HEK293T (cell line): Measurements from ENCODE around the gene SLC39A13.

Source experiments
- CTCF ChIA-PET: fragments of 350-600 bp; formaldehyde crosslinking; extraction: SDS; loops from one replicate; lab custom pipeline; 2021; ENCODE audit warnings: antibody characterized with exemption, inconsistent platforms; lab: Yijun Ruan, JAX
- POLR2A ChIA-PET: fragments of 350-600 bp; formaldehyde crosslinking; extraction: SDS; loops from one replicate; lab custom pipeline; 2020; ENCODE audit warnings: antibody characterized with exemption, inconsistent platforms; lab: Yijun Ruan, JAX
- DNase-seq: peaks from one replicate; pipeline ENCODE4 v3.0.0; 2012; ENCODE audit warnings: mixed read lengths; ENCODE audit errors: extremely low spot score
- ARNT ChIP-seq: fragments of 450-650 bp; IDR thresholded peaks from 2 replicates; pipeline ENCODE4 v1.6.1; 2017; ENCODE audit warnings: mild to moderate bottlenecking
- BHLHE40 ChIP-seq: fragments of 450-650 bp; IDR thresholded peaks from 2 replicates; pipeline ENCODE4 v1.6.1; 2016; ENCODE audit warnings: mild to moderate bottlenecking, moderate library complexity, borderline replicate concordance
- CTBP1 ChIP-seq: fragments of 450-650 bp; IDR thresholded peaks from 2 replicates; pipeline ENCODE4 v1.6.1; 2016; ENCODE audit warnings: borderline replicate concordance
- ELF4 ChIP-seq: fragments of 450-650 bp; IDR thresholded peaks from 2 replicates; pipeline ENCODE4 v1.6.1; 2017; ENCODE audit warnings: antibody characterized with exemption
- FOXA1 ChIP-seq: fragments of 450-650 bp; IDR thresholded peaks from 2 replicates; pipeline ENCODE4 v1.6.1; 2016; ENCODE audit warnings: mild to moderate bottlenecking
- FOXK2 ChIP-seq: fragments of 450-650 bp; IDR thresholded peaks from 2 replicates; pipeline ENCODE4 v1.6.1; 2016; ENCODE audit warnings: mild to moderate bottlenecking
- FOXM1 ChIP-seq: fragments of 450-650 bp; IDR thresholded peaks from 2 replicates; pipeline ENCODE4 v1.6.1; 2017; ENCODE audit warnings: mild to moderate bottlenecking, borderline replicate concordance
- HDGF ChIP-seq: fragments of 450-650 bp; IDR thresholded peaks from 2 replicates; pipeline ENCODE4 v1.6.1; 2017; ENCODE audit warnings: antibody characterized with exemption, borderline replicate concordance
- L3MBTL2 ChIP-seq: fragments of 450-650 bp; conservative IDR thresholded peaks from 2 replicates; pipeline ENCODE4 v1.6.1; 2016; ENCODE audit warnings: mild to moderate bottlenecking
- LEF1 ChIP-seq: fragments of 450-650 bp; IDR thresholded peaks from 2 replicates; pipeline ENCODE4 v1.6.1; 2017; ENCODE audit warnings: mild to moderate bottlenecking, borderline replicate concordance
- NFRKB ChIP-seq: fragments of 450-650 bp; IDR thresholded peaks from 2 replicates; pipeline ENCODE4 v1.6.1; 2016; ENCODE audit warnings: mild to moderate bottlenecking, moderate library complexity
- PKNOX1 ChIP-seq: fragments of 450-650 bp; IDR thresholded peaks from 2 replicates; pipeline ENCODE4 v1.6.1; 2016
- SP1 ChIP-seq: fragments of 450-650 bp; IDR thresholded peaks from 2 replicates; pipeline ENCODE4 v1.6.1; 2017
- SUZ12 ChIP-seq: fragments of 450-650 bp; IDR thresholded peaks from 2 replicates; pipeline ENCODE4 v1.6.1; 2016; ENCODE audit warnings: mild to moderate bottlenecking
- TARDBP ChIP-seq: fragments of 450-650 bp; IDR thresholded peaks from 2 replicates; pipeline ENCODE4 v1.6.1; 2016
- ZNF384 ChIP-seq: fragments of 450-650 bp; IDR thresholded peaks from 2 replicates; pipeline ENCODE4 v1.6.1; 2016

The SLC39A13 gene

GRCh38 chr11:47384498-47384897 is 23.9 kb upstream of the SLC39A13 start:
- ChIA-PET CTCF (no interaction called here), POLR2A (no interaction called here)
- TF ChIP-seq L3MBTL2 (no peak), ZNF384 (no peak), TARDBP (no peak), FOXM1 (no peak), HDGF (no peak), CTBP1 (no peak), NFRKB (no peak), PKNOX1 (no peak), BHLHE40 (no peak), ARNT (no peak), ELF4 (no peak)
- no peak for DNase-seq

GRCh38 chr11:47387944-47388696 is 20.3 kb upstream of the SLC39A13 start:
- TF ChIP-seq FOXA1 = no peak
- TF ChIP-seq ZNF384 = no peak
- no peak for TF ChIP-seq CTBP1
- TF ChIP-seq L3MBTL2 = no peak
- no peak for TF ChIP-seq LEF1
- TF ChIP-seq ARNT = no peak
- no peak for TF ChIP-seq PKNOX1
- no peak for TF ChIP-seq SUZ12
- TF ChIP-seq HDGF = no peak
- TF ChIP-seq FOXK2 = no peak
- TF ChIP-seq SP1 = no peak
- no peak for TF ChIP-seq ELF4
- no peak for TF ChIP-seq BHLHE40
- DNase-seq = no peak
- ChIA-PET CTCF (interaction anchor here (0.9 kb wide), 1 partner anchor 14 kb away, joined by 3 read pairs; no protein-coding TSS in a partner anchor), POLR2A (interaction anchor here (1.2 kb wide), 1 partner anchor 12 kb away, joined by 6 read pairs; no protein-coding TSS in a partner anchor)

- TF ChIP-seq NFRKB (no peak), SP1 (no peak), LEF1 (no peak), HDGF (no peak), TARDBP (no peak), FOXM1 (no peak), ARNT (no peak), BHLHE40 (no peak), PKNOX1 (no peak), ZNF384 (no peak)
- CTCF ChIA-PET = interaction anchor here (0.9 kb wide), 1 partner anchor 15 kb away, joined by 3 read pairs; no protein-coding TSS in a partner anchor
- POLR2A ChIA-PET = interaction anchor here (1.2 to 2.2 kb wide), 2 partner anchors 11 kb away, joined by 5 to 6 read pairs; no protein-coding TSS in a partner anchor
- no peak for DNase-seq
These were observed 19.5 kb upstream of the SLC39A13 start for GRCh38 chr11:47388697-47389576.

- ChIA-PET POLR2A (interaction anchor here (2.2 kb wide), 1 partner anchor 10 kb away, joined by 5 read pairs; no protein-coding TSS in a partner anchor), CTCF (interaction anchor here (0.8 kb wide), 1 partner anchor 15 kb away, joined by 3 read pairs; no protein-coding TSS in a partner anchor)
- TF ChIP-seq ARNT (no peak), HDGF (no peak)
- DNase-seq = no peak
These were observed 18.6 kb upstream of the SLC39A13 start for GRCh38 chr11:47389577-47390421.

- DNase-seq = no peak
- no peak for TF ChIP-seq NFRKB
- POLR2A ChIA-PET = interaction anchor here (2.2 kb wide), 1 partner anchor 10 kb away, joined by 5 read pairs; no protein-coding TSS in a partner anchor
- CTCF ChIA-PET = interaction anchor here (0.8 kb wide), 1 partner anchor 16 kb away, joined by 3 read pairs; no protein-coding TSS in a partner anchor
These were observed 18.0 kb upstream of the SLC39A13 start for GRCh38 chr11:47390422-47390760.
